WTC11 (cell line): Measurements from ENCODE around the gene ESRRG. TPM values are rescaled to one million over a fixed set of nuclear protein-coding genes. Genes with fewer than 3 reads are reported as not detected.

Source experiments
- ATAC-seq: fragments of 200-7000 bp; cut with Tn5 transposase; 2 replicates; pipeline ENCODE4 v1.10.0; 2021; ENCODE audit warnings: mild to moderate bottlenecking, moderate library complexity
- CTCF ChIA-PET: fragments of 300-600 bp; sonication (Branson Sonifier 250); formaldehyde crosslinking; loops from one replicate; lab custom pipeline; 2021; ENCODE audit warnings: antibody characterized with exemption; lab: Charles Lee
- POLR2A ChIA-PET: fragments of 350-600 bp; sonication (Branson Sonifier 250); formaldehyde crosslinking; loops from one replicate; lab custom pipeline; 2021; ENCODE audit warnings: antibody characterized with exemption; lab: Charles Lee
- DNase-seq: peaks from one replicate; pipeline ENCODE4 v3.0.0; 2021; ENCODE audit warnings: low spot score
- H3K27ac Mint-ChIP-seq: 2 replicates; pipeline ENCODE4 v1.8.0; 2021; ENCODE audit warnings: mixed read lengths
- H3K27me3 Mint-ChIP-seq: 2 replicates; pipeline ENCODE4 v1.8.0; 2021; ENCODE audit warnings: low read depth, mild to moderate bottlenecking, moderate library complexity, mixed read lengths
- H3K36me3 Mint-ChIP-seq: 2 replicates; pipeline ENCODE4 v1.8.0; 2021; ENCODE audit warnings: mixed read lengths
- H3K4me1 Mint-ChIP-seq: 2 replicates; pipeline ENCODE4 v1.8.0; 2022; ENCODE audit warnings: mixed read lengths
- H3K4me3 Mint-ChIP-seq: 2 replicates; pipeline ENCODE4 v1.8.0; 2021; ENCODE audit warnings: mild to moderate bottlenecking, moderate library complexity, mixed read lengths
- H3K9me3 Mint-ChIP-seq: 2 replicates; pipeline ENCODE4 v1.8.0; 2021; ENCODE audit warnings: mixed read lengths
- CREB1 ChIP-seq: sonication (generic); formaldehyde crosslinking; IDR thresholded peaks from 2 replicates; pipeline ENCODE4 v1.8.0; 2023; ENCODE audit warnings: mild to moderate bottlenecking, missing genetic modification reagents
- E2F5 ChIP-seq: sonication (generic); formaldehyde crosslinking; IDR thresholded peaks from 2 replicates; pipeline ENCODE4 v1.8.1; 2022; ENCODE audit warnings: mild to moderate bottlenecking, moderate library complexity, missing genetic modification reagents
- ERG ChIP-seq: fragments of 250-450 bp; sonication (Bioruptor Pico); IDR thresholded peaks from 2 replicates; pipeline ENCODE4 v1.8.0; 2021; ENCODE audit warnings: mild to moderate bottlenecking
- FOXK1 ChIP-seq: sonication (generic); formaldehyde crosslinking; IDR thresholded peaks from 2 replicates; pipeline ENCODE4 v1.8.0; 2022; ENCODE audit warnings: mild to moderate bottlenecking, moderate library complexity, missing genetic modification reagents
- FOXP1 ChIP-seq: sonication (generic); formaldehyde crosslinking; IDR thresholded peaks from 2 replicates; pipeline ENCODE4 v1.8.0; 2022; ENCODE audit warnings: missing genetic modification reagents, mild to moderate bottlenecking, moderate library complexity, borderline replicate concordance
- IRF1 ChIP-seq: sonication (generic); formaldehyde crosslinking; IDR thresholded peaks from 2 replicates; pipeline ENCODE4 v1.8.0; 2023; ENCODE audit warnings: missing genetic modification reagents
- NFE2L1 ChIP-seq: sonication (generic); formaldehyde crosslinking; IDR thresholded peaks from 2 replicates; pipeline ENCODE4 v1.8.1; 2023; ENCODE audit warnings: missing genetic modification reagents
- PRDM15 ChIP-seq: sonication (generic); formaldehyde crosslinking; IDR thresholded peaks from 2 replicates; pipeline ENCODE4 v1.8.0; 2022; ENCODE audit warnings: missing genetic modification reagents
- PREB ChIP-seq: sonication (generic); formaldehyde crosslinking; IDR thresholded peaks from 2 replicates; pipeline ENCODE4 v1.8.1; 2022; ENCODE audit warnings: mild to moderate bottlenecking, missing genetic modification reagents, moderate library complexity, borderline replicate concordance
- TCF7 ChIP-seq: sonication (generic); formaldehyde crosslinking; IDR thresholded peaks from 2 replicates; pipeline ENCODE4 v1.8.0; 2022; ENCODE audit warnings: mild to moderate bottlenecking, low read depth, missing genetic modification reagents, moderate library complexity
- TP53 ChIP-seq: sonication (generic); formaldehyde crosslinking; IDR thresholded peaks from 2 replicates; pipeline ENCODE4 v1.8.1; 2023; ENCODE audit warnings: mild to moderate bottlenecking, missing genetic modification reagents
- USF1 ChIP-seq: sonication (generic); formaldehyde crosslinking; IDR thresholded peaks from 2 replicates; pipeline ENCODE4 v1.8.0; 2022; ENCODE audit warnings: mild to moderate bottlenecking, missing genetic modification reagents
- ZNF232 ChIP-seq: sonication (generic); formaldehyde crosslinking; IDR thresholded peaks from 2 replicates; pipeline ENCODE4 v1.8.0; 2022; ENCODE audit warnings: mild to moderate bottlenecking, missing genetic modification reagents
- ZNF512 ChIP-seq: sonication (generic); formaldehyde crosslinking; IDR thresholded peaks from 2 replicates; pipeline ENCODE4 v1.8.1; 2022; ENCODE audit warnings: missing genetic modification reagents, borderline replicate concordance
- ZNF532 ChIP-seq: fragments of 250-450 bp; sonication (Bioruptor Pico); IDR thresholded peaks from 2 replicates; pipeline ENCODE4 v1.9.0; 2021; ENCODE audit warnings: mild to moderate bottlenecking, borderline replicate concordance
- ZSCAN18 ChIP-seq: fragments of 250-450 bp; sonication (Bioruptor Pico); IDR thresholded peaks from 2 replicates; pipeline ENCODE4 v2.1.2; 2022; ENCODE audit warnings: mild to moderate bottlenecking, moderate library complexity
- total RNA-seq: library from RNA; stranded (reverse); gene quantifications from 3 replicates; pipeline ENCODE4 v1.2.3, GENCODE V29; 2021

Gene ESRRG
- total RNA-seq, 1 experiment from 2014 or later, result 2.3 TPM

GRCh38 chr1:216660561-216660960 is 62.7 kb downstream of the ESRRG start:
- Mint-ChIP-seq H3K27me3 (no peaks in the 10 kb centered on the region), H3K4me3 (no peak overlapping the region), H3K9me3 (no peaks in the 10 kb centered on the region), H3K36me3 (no peaks in the 10 kb centered on the region), H3K27ac (no peak overlapping the region), H3K4me1 (peaks cover 4% of the 10 kb centered on the region; the same call in 1 of the 2 replicates)
- ATAC-seq (no peak), DNase-seq (no peak)
- TF ChIP-seq ZNF512 (CRISPR knock-in tag) (no peak), TCF7 (CRISPR knock-in tag) (no peak), PRDM15 (CRISPR knock-in tag) (no peak), ZSCAN18 (CRISPR knock-in tag) (no peak), IRF1 (CRISPR knock-in tag) (no peak), NFE2L1 (CRISPR knock-in tag) (no peak), FOXP1 (CRISPR knock-in tag) (no peak), PREB (CRISPR knock-in tag) (no peak), CREB1 (CRISPR knock-in tag) (no peak), TP53 (CRISPR knock-in tag) (no peak), ZNF532 (CRISPR knock-in tag) (no peak), FOXK1 (no peak), ERG (no peak), ZNF232 (CRISPR knock-in tag) (no peak), USF1 (CRISPR knock-in tag) (no peak), E2F5 (CRISPR knock-in tag) (no peak)
- ChIA-PET POLR2A (no interaction called here), CTCF (no interaction called here)
